ENCODE results near the gene ZNF385D.

Gene ZNF385D

GRCh38 chr3:21783839-21784238 is 32.8 kb upstream of the ZNF385D start:
- Histone ChIP-seq H3K36me3 (ENCODE audit: control insufficient read depth, insufficient read depth, low read length) (no peaks in the 10 kb centered on the region), H3K27me3 (ENCODE audit: control insufficient read depth, insufficient read depth, low read length) (no peaks in the 10 kb centered on the region), H3K9ac (ENCODE audit: low read depth, low read length) (no peak overlapping the region), H3K9me3 (ENCODE audit: control insufficient read depth, insufficient read depth, low read length) (no peaks in the 10 kb centered on the region), H3K4me1 (ENCODE audit: control insufficient read depth, insufficient read depth, low read length) (no peaks in the 10 kb centered on the region), H3K4me3 (ENCODE audit: low read depth, low read length) (no peak overlapping the region)

GRCh38 chr3:21781355-21781754 is 30.3 kb upstream of the ZNF385D start:
- Histone ChIP-seq H3K9ac (ENCODE audit: low read depth, low read length) (no peak overlapping the region), H3K36me3 (ENCODE audit: control insufficient read depth, insufficient read depth, low read length) (no peaks in the 10 kb centered on the region), H3K27me3 (ENCODE audit: control insufficient read depth, insufficient read depth, low read length) (no peaks in the 10 kb centered on the region), H3K4me3 (ENCODE audit: low read depth, low read length) (no peak overlapping the region), H3K9me3 (ENCODE audit: control insufficient read depth, insufficient read depth, low read length) (no peaks in the 10 kb centered on the region), H3K4me1 (ENCODE audit: control insufficient read depth, insufficient read depth, low read length) (no peaks in the 10 kb centered on the region)

- no peak overlapping the region for H3K9ac ChIP-seq (ENCODE audit: low read depth, low read length)
- H3K36me3 ChIP-seq (ENCODE audit: control insufficient read depth, insufficient read depth, low read length) = no peaks in the 10 kb centered on the region
- H3K9me3 ChIP-seq (ENCODE audit: control insufficient read depth, insufficient read depth, low read length) = no peaks in the 10 kb centered on the region
- no peak overlapping the region for H3K4me3 ChIP-seq (ENCODE audit: low read depth, low read length)
- H3K4me1 ChIP-seq (ENCODE audit: control insufficient read depth, insufficient read depth, low read length) = no peaks in the 10 kb centered on the region
- no peaks in the 10 kb centered on the region for H3K27me3 ChIP-seq (ENCODE audit: control insufficient read depth, insufficient read depth, low read length)
Observed at GRCh38 chr3:21779909-21780308, 28.9 kb upstream of the ZNF385D start.

- no peaks in the 10 kb centered on the region for H3K4me1 ChIP-seq (ENCODE audit: control insufficient read depth, insufficient read depth, low read length)
- no peaks in the 10 kb centered on the region for H3K36me3 ChIP-seq (ENCODE audit: control insufficient read depth, insufficient read depth, low read length)
- no peaks in the 10 kb centered on the region for H3K9me3 ChIP-seq (ENCODE audit: control insufficient read depth, insufficient read depth, low read length)
- no peak overlapping the region for H3K9ac ChIP-seq (ENCODE audit: low read depth, low read length)
- H3K27me3 ChIP-seq (ENCODE audit: control insufficient read depth, insufficient read depth, low read length) = no peaks in the 10 kb centered on the region
- no peak overlapping the region for H3K4me3 ChIP-seq (ENCODE audit: low read depth, low read length)
Observed at GRCh38 chr3:21778715-21779114, 27.7 kb upstream of the ZNF385D start.

- no peak overlapping the region for H3K9ac ChIP-seq (ENCODE audit: low read depth, low read length)
- no peaks in the 10 kb centered on the region for H3K9me3 ChIP-seq (ENCODE audit: control insufficient read depth, insufficient read depth, low read length)
Observed at GRCh38 chr3:21777821-21778220, 26.8 kb upstream of the ZNF385D start.

GRCh38 chr3:21766002-21766401 is 15.0 kb upstream of the ZNF385D start:
- Histone ChIP-seq H3K36me3 (ENCODE audit: control insufficient read depth, insufficient read depth, low read length) (no peaks in the 10 kb centered on the region), H3K27me3 (ENCODE audit: control insufficient read depth, insufficient read depth, low read length) (no peaks in the 10 kb centered on the region), H3K4me3 (ENCODE audit: low read depth, low read length) (no peak overlapping the region), H3K4me1 (ENCODE audit: control insufficient read depth, insufficient read depth, low read length) (no peaks in the 10 kb centered on the region), H3K9me3 (ENCODE audit: control insufficient read depth, insufficient read depth, low read length) (no peaks in the 10 kb centered on the region), H3K9ac (ENCODE audit: low read depth, low read length) (no peak overlapping the region)

More at GRCh38 chr3:21777821-21778220, 26.8 kb upstream of the ZNF385D start:
- no peaks in the 10 kb centered on the region for H3K36me3 ChIP-seq (ENCODE audit: control insufficient read depth, insufficient read depth, low read length)
- no peaks in the 10 kb centered on the region for H3K27me3 ChIP-seq (ENCODE audit: control insufficient read depth, insufficient read depth, low read length)
- H3K4me1 ChIP-seq (ENCODE audit: control insufficient read depth, insufficient read depth, low read length) = no peaks in the 10 kb centered on the region
- no peak overlapping the region for H3K4me3 ChIP-seq (ENCODE audit: low read depth, low read length)

- H3K9me3 ChIP-seq (ENCODE audit: control insufficient read depth, insufficient read depth, low read length) = no peaks in the 10 kb centered on the region
- H3K36me3 ChIP-seq (ENCODE audit: control insufficient read depth, insufficient read depth, low read length) = no peaks in the 10 kb centered on the region
- H3K4me1 ChIP-seq (ENCODE audit: control insufficient read depth, insufficient read depth, low read length) = no peaks in the 10 kb centered on the region
- H3K4me3 ChIP-seq (ENCODE audit: low read depth, low read length) = no peak overlapping the region
- H3K27me3 ChIP-seq (ENCODE audit: control insufficient read depth, insufficient read depth, low read length) = no peaks in the 10 kb centered on the region
- H3K9ac ChIP-seq (ENCODE audit: low read depth, low read length) = no peak overlapping the region
Observed at GRCh38 chr3:21755896-21756295, 4.9 kb upstream of the ZNF385D start.

- H3K4me3 ChIP-seq (ENCODE audit: low read depth, low read length) = no peak overlapping the region
- no peaks in the 10 kb centered on the region for H3K9me3 ChIP-seq (ENCODE audit: control insufficient read depth, insufficient read depth, low read length)
- H3K27me3 ChIP-seq (ENCODE audit: control insufficient read depth, insufficient read depth, low read length) = peaks cover 6% of the 10 kb centered on the region
- no peaks in the 10 kb centered on the region for H3K36me3 ChIP-seq (ENCODE audit: control insufficient read depth, insufficient read depth, low read length)
- no peaks in the 10 kb centered on the region for H3K4me1 ChIP-seq (ENCODE audit: control insufficient read depth, insufficient read depth, low read length)
- H3K9ac ChIP-seq (ENCODE audit: low read depth, low read length) = no peak overlapping the region
Observed at GRCh38 chr3:21754839-21755238, 3.8 kb upstream of the ZNF385D start.

- H3K27me3 ChIP-seq (ENCODE audit: control insufficient read depth, insufficient read depth, low read length) = peaks cover 12% of the 10 kb centered on the region
Observed at GRCh38 chr3:21752749-21753347, 1.8 kb upstream of the ZNF385D start.

GRCh38 chr3:21751886-21752285 is 876 bp upstream of the ZNF385D start:
- Histone ChIP-seq H3K36me3 (ENCODE audit: control insufficient read depth, insufficient read depth, low read length) (no peaks in the 10 kb centered on the region), H3K9ac (ENCODE audit: low read depth, low read length) (no peak overlapping the region), H3K9me3 (ENCODE audit: control insufficient read depth, insufficient read depth, low read length) (no peaks in the 10 kb centered on the region), H3K27me3 (ENCODE audit: control insufficient read depth, insufficient read depth, low read length) (peaks cover 12% of the 10 kb centered on the region), H3K4me1 (ENCODE audit: control insufficient read depth, insufficient read depth, low read length) (no peaks in the 10 kb centered on the region), H3K4me3 (ENCODE audit: low read depth, low read length) (no peak overlapping the region)

More at GRCh38 chr3:21752749-21753347, 1.8 kb upstream of the ZNF385D start:
- H3K4me3 ChIP-seq (ENCODE audit: low read depth, low read length) = no peak overlapping the region
- H3K9ac ChIP-seq (ENCODE audit: low read depth, low read length) = no peak overlapping the region
- H3K4me1 ChIP-seq (ENCODE audit: control insufficient read depth, insufficient read depth, low read length) = no peaks in the 10 kb centered on the region
- H3K36me3 ChIP-seq (ENCODE audit: control insufficient read depth, insufficient read depth, low read length) = no peaks in the 10 kb centered on the region
- H3K9me3 ChIP-seq (ENCODE audit: control insufficient read depth, insufficient read depth, low read length) = no peaks in the 10 kb centered on the region

GRCh38 chr3:21750080-21750696 is 822 bp downstream of the ZNF385D start:
- peaks cover 12% of the 10 kb centered on the region for H3K27me3 ChIP-seq (ENCODE audit: control insufficient read depth, insufficient read depth, low read length)
- peak overlapping the region; percentile 86 for H3K4me3 ChIP-seq (ENCODE audit: low read depth, low read length)
- H3K36me3 ChIP-seq (ENCODE audit: control insufficient read depth, insufficient read depth, low read length) = no peaks in the 10 kb centered on the region
- no peak overlapping the region for H3K9ac ChIP-seq (ENCODE audit: low read depth, low read length)
- H3K4me1 ChIP-seq (ENCODE audit: control insufficient read depth, insufficient read depth, low read length) = no peaks in the 10 kb centered on the region
- no peaks in the 10 kb centered on the region for H3K9me3 ChIP-seq (ENCODE audit: control insufficient read depth, insufficient read depth, low read length)

- Histone ChIP-seq H3K27me3 (ENCODE audit: control insufficient read depth, insufficient read depth, low read length) (peaks cover 12% of the 10 kb centered on the region), H3K4me1 (ENCODE audit: control insufficient read depth, insufficient read depth, low read length) (no peaks in the 10 kb centered on the region)
Observed at GRCh38 chr3:21747966-21748555, 2.9 kb downstream of the ZNF385D start.

More at GRCh38 chr3:21747966-21748555, 2.9 kb downstream of the ZNF385D start:
- H3K9me3 ChIP-seq (ENCODE audit: control insufficient read depth, insufficient read depth, low read length) = no peaks in the 10 kb centered on the region
- H3K36me3 ChIP-seq (ENCODE audit: control insufficient read depth, insufficient read depth, low read length) = no peaks in the 10 kb centered on the region
- H3K9ac ChIP-seq (ENCODE audit: low read depth, low read length) = no peak overlapping the region
- H3K4me3 ChIP-seq (ENCODE audit: low read depth, low read length) = no peak overlapping the region

Measured in iPS-15b (cell line).